Posterior cingulate gyrus (tissue), 11 donors: ENCODE measurements around the gene MECP2.

Experiments
- DNase-seq, 10 donors: peaks; one replicate each; pipeline versions ENCODE4 v3.0.0 to v3.0.0-alpha.2; 2020 to 2021; ENCODE audit warnings: mixed read lengths in 3 of 10
- intact Hi-C: fragments of 100-400 bp; cut with DNase I; formaldehyde crosslinking; loops from one replicate; pipeline ENCODE4 v1.15.1; 2023

Gene MECP2

DNA sequence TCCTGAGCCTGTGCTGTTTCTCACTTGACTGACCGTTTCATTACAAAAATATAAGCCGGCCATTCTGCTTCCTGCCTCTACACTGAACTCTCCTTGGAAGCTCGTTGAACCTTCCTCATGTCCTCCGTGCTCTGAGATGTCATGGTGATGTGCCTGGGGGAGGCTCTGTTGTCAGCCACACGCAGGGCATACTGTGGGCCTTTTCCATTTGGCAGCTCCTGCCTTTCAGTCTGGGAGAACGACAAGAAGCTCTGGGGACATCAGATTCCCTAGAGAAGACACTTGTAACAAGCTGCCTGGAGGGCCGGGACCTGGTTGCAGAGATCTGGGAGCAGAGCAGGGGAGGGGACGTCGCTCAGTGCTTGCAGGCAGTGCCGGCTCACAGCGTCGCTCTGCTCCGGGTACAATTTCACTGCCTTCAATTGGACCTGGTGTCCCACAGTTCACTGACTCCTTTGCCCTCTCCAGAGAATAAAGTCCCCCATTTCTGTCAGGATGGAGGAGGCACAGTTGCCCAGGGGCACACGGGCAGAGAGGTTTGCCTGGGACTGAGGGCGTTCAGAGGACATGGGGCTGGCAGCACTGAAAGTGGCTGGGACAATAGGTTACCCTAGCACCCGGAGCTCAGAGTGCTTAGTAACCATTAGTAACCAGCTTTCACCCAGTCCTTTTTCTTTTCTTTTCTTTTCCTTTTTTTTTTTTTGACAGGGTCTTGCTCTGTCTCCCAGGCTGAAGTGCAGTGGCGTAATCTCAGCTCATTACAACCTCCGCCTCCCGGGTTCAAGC, 19.1 kb upstream of the MECP2 start:
- DNase-seq: peak in 1 of 10 donors; percentile 60
- intact Hi-C loops: no loop called here

DNA sequence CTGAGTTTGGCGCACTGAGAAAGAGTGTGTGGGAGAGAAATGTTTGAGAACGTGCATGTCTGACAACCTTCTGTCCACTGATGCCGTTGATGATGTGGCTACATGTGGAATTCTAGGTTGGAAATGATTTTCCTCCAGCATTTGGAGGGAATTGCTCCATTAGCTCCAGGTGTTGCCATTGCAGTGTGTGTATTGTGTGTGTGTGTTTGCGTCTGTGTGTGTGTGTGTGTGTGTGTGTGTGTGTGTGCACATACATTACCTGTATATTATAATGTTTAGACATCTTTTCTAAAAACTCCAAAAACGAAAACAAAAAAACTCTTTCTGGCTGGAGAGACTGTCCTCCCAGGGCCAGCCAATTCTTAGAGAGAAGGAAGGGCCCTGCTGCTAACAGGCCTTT, 18.2 kb upstream of the MECP2 start:
- intact Hi-C loops: no loop called here
- DNase-seq: no peak

DNA sequence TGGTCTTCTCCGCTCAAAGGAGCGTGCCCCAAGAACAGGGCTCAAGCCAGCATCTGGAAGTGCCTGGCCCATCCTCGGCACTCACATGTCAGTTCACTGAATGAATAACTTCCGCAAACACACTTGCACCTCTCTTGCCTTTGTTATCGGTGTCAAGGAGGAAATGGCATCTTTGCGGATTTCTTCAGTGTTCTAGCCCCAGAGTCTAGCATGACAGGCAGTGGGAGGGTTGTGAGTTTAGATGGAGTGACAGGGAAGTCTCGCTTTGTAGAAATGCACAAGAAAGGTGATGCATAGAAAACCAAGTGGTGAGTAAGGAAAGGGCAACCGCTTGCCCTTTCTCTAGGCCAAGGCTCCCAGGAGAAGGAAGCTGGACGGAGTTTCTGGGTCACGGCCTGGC, 17.6 kb upstream of the MECP2 start:
- no peak for DNase-seq
- intact Hi-C loops: no loop called here

DNA sequence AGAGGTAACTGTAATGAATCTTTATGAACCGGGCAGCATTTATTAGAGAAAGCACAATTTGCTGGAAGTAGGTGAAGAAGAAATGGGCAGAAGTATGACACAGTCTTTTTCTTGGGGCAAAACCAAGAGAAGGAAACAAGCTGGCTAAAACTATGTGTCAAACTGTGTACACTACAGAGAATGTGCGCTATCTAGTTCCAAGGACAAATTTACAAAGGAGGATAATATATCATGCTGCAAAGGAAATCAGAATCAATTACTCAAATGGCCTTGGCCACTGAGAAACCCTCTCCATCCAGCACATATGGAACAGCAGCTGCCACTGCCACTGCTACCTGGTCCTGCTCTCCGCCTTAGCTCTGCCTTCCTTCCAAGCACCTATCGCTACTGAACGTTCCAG, 17.1 kb upstream of the MECP2 start:
- DNase-seq: no peak
- intact Hi-C loops: no loop called here

DNA sequence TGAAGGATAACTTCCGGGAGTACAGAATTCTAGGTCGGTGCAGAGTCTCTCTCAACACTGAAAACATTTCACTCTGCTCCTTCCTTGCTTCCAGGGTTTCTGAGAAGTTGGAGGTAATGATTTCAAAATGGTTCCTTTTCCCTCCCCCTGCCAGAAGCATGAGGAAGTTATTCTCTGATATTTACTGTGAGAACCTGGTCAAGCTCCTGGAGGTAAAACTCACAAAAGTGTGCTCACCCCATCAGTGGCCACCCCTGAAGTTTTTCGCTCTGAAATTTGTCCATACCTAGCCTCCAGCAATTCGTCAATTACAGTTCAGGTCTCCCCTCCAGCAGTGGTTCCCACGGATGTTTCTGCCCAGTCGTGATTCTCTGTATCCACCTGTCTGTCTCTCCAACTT, 16.2 kb upstream of the MECP2 start:
- no peak for DNase-seq
- intact Hi-C loops: no loop called here

DNA sequence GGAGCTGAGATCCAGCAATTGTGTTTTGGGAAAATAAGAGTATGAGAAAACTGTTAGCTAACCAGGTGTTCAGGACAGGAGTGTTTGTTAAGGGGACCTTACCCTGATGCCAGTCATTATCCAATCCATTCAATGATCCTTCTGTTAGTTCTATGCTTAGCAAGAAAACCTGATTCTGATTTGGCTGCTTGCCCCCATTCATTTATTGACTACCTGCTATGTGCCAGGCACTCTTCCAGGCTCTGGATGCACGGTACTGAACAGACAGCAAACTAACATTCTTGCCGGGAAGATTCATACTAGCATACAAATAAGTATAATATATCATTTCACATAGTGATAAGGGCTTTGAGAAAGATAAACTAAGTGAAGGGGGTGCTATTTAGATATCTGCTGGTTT, 1.0 kb upstream of the MECP2 start:
- intact Hi-C loops: loop anchor here (10.0 kb wide), 1 partner anchor 84 kb away; the partner anchor contains the start of gene IRAK1
- DNase-seq: no peak

DNA sequence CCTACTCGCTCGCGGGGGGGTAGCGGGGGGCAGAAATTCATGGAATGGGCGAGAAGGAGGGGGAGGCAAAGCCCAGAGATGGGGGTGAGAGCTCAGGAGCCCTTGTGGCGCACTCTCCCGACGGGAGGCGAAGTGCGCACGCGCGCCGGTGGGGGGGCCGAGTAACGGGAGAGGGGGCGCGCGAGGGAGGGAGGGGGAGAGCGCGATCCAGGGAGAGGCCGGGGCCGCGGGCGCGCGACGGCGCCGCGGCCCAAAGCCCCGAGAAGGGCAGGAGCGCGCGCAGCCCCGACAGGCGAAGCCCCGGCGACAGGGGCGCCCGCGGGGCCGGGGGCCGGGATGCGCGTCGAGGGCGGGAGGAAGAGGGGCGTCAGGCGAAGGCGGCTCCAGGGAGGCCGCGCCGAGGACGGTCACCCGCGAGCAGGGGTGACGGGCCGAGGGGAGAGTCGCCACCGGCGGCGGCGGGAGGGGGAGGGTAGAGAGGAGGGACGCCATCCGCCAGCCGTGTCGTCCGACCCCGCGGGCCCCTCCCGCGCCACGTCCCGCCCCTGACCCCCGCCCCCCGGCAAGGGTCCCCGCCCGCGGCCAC, 421 bp downstream of the MECP2 start:
- intact Hi-C loops: loop anchor here (10.0 kb wide), 1 partner anchor 82 kb away; the partner anchor contains the start of gene IRAK1
- DNase-seq: peak; percentile 50 to 95 (median 73)

DNA sequence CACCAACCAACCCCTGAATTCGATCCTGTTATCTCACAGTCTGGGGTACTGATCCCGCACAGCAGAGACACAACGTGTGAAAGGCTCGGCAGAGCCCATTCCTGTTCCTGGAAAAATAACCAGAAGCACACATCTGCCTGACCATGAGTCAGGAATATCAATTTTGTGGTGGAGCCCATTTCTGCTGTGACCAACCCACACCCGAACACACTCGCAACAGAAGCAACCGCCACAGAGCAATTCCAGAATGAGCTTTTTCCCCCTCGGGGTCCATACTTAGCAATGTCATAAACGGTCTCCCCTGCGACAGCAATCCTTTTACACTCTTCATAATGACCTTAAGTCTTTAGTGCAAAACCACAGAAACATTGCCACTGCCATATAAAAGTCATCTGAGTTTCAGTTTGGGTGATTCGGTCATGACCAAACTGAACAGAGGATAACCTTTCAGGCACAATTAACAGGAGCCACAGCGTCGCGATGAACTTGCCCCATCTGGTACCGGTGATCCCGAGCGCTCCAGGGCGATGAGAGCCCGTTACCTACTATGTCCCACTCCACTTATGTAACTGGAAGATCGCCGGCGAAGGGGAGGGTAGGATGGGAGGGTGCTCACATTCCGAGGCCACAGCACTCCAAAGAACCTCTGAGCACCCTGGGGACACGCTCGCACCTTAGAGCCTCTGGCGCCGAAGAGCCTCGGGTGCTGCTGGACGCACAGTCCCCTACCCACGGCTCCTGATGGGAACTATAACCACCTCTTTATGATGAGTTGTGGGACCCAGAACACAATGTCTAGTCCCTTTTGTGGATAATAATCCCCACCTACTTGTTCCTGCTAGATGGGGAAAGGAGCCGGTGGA, 1.1 kb downstream of the MECP2 start:
- peak in 4 of 10 donors; percentile 10 to 20 (median 15) for DNase-seq
- intact Hi-C loops: loop anchor here (10.0 kb wide), 1 partner anchor 82 kb away; the partner anchor contains the start of gene IRAK1

DNA sequence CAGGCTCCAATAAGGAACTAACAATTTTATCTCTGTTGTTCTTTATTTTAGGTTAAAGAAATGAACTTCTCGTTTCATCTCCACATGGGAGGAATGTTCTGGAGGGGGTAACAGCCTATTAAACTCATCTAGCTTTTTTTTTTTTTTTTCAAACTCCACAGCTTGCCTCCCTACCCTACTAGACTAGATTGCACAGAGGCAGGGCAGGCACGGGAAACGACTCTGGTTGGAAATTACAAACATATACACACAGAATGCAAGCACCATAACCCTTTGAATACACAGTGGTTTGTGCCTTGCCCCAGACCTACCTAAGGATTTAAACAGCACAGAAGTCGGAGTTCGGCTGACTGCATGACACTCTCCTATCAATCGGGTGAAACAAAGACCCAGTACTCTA, 2.7 kb downstream of the MECP2 start:
- intact Hi-C loops: loop anchor here (10.0 kb wide), 1 partner anchor 80 kb away; the partner anchor contains the start of gene IRAK1
- no peak for DNase-seq

DNA sequence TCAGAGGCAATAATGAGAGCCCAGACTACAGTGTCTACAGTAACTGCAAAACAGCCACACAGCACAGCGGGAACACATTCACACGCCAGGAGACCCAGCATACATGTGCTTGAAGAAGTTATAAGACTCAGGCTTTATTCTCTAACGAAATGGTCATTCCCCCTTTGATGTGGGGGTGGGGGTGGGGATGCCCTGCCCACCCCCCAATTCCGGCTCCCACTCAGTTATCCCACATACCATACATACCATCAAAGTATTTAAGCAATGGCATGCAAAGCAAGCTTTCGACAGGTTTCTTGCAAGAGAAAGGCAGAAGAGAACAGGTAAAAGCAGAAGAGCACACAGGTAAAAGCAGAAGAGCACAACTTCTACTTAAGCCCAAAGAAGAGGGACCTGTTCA, 3.6 kb downstream of the MECP2 start:
- intact Hi-C loops: loop anchor here (10.0 kb wide), 1 partner anchor 79 kb away; the partner anchor contains the start of gene IRAK1
- DNase-seq: no peak

DNA sequence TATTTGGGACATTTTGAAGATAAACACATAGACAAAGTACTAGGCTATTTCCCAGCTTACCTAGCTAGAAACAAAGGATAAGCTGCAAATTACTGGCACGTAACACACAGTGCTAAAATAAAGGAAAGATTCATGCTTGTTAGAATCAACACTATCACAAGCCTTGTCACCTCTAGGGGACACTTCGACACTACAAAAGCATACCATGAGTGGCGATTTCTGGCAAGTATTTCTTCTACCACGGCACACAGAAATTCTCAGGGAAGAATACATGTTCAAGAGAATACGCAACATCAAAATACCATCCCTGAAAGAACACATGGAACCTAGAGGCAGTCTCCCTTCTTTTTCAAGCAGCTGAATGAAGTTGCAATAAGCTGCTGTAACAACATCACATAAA, 5.1 kb downstream of the MECP2 start:
- DNase-seq: no peak
- intact Hi-C loops: loop anchor here (10.0 kb wide), 1 partner anchor 78 kb away; the partner anchor contains the start of gene IRAK1

DNA sequence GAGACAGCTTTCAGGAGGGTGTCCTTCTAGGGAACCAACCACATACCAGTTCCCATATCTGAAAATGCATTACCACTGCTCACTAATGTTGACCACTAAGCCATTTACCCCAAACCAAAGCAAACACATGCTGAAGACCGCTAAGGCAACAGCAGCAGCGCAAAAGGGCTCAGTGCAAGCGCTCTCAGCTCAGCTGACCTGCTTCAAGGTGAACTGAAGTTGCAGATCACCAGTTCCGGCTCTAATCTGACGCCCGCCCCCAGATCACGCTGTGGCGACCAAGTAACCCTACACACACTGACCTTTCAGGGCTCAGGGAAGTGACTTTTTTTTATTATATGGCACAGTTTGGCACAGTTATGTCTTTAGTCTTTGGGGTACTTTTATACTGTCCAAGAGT, 5.8 kb downstream of the MECP2 start:
- no peak for DNase-seq
- intact Hi-C loops: loop anchor here (10.0 kb wide), 1 partner anchor 77 kb away; the partner anchor contains the start of gene IRAK1

DNA sequence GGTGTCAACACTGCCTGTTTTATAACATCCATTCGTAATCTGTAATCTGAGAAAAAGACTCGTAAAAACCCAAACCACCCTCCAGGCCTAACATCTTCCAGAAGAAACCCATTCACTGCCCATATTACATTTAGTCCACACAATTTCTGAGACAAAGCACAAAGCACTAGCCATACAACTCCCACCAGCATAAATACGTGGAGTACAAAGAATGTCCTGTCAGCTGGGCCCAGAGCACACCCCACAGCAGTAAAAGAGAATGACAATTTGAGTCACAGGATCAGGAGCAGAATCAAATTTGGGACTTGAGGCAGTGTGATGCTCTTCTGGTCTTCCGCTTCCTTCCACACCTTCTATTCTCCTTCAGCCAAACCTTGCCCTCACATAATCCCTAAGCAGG, 6.8 kb downstream of the MECP2 start:
- intact Hi-C loops: loop anchor here (10.0 kb wide), 1 partner anchor 76 kb away; the partner anchor contains the start of gene IRAK1
- DNase-seq: peak in 1 of 10 donors; percentile 12

DNA sequence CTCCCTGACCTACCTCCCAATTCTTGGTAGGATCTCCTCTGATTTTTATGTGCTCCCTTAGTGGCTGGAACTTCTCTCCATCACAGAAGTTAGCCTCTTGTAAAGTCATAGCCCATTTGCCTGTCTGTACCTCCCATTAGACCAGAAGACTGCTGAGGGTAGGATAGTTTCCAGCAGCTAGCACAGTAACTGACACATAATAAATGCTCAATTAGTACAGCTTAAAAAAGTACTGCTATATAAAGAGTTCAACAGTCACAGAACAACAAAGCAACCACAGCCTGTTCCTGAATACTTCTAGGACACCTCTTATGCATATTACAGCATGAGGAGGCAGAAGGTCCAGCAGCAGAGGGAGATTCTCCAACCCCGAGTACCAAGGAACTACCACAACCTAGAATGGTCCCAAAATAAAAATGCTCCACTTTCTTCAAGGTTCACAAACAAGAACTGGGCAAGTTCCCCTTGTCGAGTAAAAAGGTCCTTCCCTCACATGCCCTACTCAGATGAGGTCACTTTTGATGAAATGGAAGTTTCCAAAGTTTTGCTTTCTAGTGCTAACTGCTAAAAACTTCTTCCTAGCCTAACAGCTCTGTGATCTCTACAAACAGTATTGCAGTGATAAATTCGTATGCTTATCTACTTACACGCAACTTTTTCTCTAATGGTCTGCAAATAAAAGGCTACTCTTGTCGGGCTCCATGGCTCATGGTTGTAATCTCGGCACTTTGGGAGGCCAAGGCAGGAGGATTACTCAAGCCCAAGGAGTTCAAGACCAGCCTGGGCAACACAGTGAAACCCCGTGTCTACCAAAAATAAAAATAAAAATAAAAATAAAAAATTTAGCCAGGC, 12.8 kb downstream of the MECP2 start:
- DNase-seq: no peak
- intact Hi-C loops: no loop called here

DNA sequence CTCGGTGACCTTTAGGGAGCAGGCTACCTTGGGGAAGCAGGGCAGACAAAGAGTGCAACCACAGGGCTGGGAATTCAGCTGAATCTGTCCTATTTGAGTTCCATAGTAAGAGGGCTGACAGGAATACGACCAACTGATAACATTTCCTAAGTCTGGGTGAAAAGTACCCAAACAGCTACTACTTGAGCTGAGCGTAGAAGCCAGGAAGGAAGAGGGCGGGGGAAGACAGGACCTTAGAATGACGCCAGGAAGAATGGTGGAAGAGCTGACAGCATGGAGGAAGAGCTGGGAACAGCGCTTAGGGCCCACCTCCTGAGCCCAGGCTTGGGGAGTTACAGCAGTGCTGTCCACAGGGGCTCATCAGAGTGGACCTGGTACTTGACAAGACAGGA, 14.4 kb downstream of the MECP2 start:
- DNase-seq: no peak
- intact Hi-C loops: no loop called here

DNA sequence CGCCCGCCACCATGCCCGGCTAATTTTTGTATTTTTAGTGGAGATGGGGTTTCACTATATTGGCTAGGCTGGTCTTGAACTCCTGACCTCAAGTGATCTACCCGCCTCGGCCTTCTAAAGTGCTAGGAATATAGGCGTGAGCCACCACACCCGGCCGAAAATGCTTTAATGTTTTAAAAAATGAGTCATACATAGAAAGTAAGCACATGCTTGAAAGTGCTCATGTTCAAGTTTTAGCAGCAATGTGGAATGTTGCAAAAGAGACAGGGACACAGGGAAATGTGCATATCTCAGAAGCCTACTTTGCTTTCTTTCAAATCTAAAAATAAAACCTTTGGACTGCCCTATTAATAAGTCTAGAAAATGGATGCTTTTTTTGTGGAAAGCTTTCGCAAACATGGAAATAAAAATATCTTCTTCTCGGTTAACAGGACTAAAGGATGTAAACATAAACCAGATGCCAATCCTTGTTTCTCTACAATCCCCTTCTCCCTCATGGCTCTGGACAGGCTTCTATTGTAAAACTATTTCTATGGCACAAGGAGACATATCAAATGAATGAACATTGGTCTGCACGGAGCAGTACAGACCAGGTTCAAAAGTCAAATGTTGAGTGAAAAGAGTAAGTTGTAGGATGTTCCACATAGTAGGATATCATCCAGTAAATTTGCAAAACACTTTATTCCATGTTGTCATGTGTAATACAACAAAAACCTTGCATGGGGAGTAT, 15.0 kb downstream of the MECP2 start:
- intact Hi-C loops: no loop called here
- no peak for DNase-seq

DNA sequence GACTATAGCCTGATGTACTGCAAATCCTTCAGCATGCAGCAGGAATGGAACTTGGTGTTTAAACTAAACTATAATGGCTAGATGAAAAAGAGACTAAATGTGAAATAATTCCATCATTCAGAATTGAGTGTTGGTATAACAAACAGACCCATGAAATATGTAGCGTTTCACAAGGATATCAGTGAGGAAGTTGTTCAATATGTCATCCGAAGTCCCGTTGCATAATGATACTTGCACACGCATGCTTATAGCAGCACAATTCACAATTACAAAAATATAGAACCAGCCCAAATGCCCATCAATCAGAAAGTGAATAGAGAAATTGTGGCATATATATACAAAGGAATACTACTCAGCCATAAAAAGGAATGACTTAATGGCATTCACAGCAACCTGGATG, 20.4 kb downstream of the MECP2 start:
- no peak for DNase-seq
- intact Hi-C loops: no loop called here

DNA sequence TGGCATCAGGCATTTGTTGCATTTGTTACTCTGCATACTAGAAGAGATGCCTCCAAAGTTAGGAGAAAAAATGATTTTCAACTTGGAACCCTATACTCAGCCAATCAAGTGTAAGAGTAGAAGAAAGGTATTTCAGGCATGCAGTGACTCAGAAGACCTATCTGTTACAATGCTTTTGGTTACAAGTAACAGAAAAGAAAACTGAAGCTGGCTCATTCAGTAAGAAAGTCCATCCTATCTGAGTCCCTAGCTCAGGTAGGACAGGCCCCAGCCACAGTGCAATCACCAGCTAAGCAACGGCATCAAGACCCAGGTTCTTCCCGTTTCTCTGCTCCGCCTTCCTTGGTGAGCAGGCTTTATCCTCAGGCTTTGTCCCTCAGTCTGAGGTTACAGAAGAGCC, 23.3 kb downstream of the MECP2 start:
- DNase-seq: no peak
- intact Hi-C loops: no loop called here

DNA sequence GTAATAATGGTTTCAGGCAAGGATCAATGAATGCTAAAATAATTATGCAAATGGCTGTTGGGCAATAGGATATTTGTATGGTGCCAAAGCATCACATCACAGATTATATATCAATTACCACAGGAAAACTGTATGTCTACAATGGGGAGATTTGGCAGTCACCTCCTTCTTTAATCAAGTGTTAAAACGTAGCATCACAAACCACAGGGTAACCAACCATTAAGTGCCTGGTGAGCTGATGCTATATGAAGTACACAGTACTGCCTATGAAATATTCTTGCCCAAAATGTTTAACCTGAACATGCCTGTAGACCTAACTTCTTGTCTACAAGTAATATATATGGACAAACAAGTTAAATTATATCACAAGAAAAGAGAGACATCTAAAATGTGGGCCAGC, 25.3 kb downstream of the MECP2 start:
- DNase-seq: no peak
- intact Hi-C loops: no loop called here
